OCI-LY3 (cell line): ENCODE measurements around the gene SRCAP.

Source experiments
- EZH2phosphoT487 ChIP-seq: fragments of 200-600 bp; shearing (Covaris generic); IDR thresholded peaks from 2 replicates; pipeline ENCODE4 v1.6.1; 2018; ENCODE audit warnings: antibody characterized with exemption, mixed run types, low read depth
- TF ChIP-seq, protein P1 (sequence below): fragments of 200-600, 300-600 bp; sonication (generic); IDR thresholded peaks from 2 replicates; pipeline ENCODE4 v1.5.1; 2014; ENCODE audit warnings: antibody characterized with exemption, low read length, low read depth

DNA sequence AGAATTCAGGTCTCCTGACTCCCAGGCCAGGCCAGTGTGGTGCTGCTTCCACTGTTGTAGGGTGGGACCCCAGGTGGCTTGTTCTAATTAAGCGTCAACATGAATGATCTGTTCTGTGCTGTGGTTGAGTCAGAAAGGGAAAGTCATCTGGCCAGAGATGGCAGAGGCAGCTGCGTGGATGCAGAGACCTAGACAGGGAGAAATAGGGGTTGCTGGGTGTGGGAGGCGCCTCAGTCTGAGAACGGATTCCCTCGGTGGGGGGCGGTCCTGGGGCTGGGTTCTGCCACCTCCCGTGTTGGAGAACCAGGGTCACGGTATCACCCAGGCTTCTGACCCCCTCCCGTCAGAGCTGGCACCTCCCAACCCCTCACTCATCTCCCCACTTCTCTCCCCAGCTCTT is 35.2 kb upstream of the SRCAP start:
- TF ChIP-seq, protein P1, sequence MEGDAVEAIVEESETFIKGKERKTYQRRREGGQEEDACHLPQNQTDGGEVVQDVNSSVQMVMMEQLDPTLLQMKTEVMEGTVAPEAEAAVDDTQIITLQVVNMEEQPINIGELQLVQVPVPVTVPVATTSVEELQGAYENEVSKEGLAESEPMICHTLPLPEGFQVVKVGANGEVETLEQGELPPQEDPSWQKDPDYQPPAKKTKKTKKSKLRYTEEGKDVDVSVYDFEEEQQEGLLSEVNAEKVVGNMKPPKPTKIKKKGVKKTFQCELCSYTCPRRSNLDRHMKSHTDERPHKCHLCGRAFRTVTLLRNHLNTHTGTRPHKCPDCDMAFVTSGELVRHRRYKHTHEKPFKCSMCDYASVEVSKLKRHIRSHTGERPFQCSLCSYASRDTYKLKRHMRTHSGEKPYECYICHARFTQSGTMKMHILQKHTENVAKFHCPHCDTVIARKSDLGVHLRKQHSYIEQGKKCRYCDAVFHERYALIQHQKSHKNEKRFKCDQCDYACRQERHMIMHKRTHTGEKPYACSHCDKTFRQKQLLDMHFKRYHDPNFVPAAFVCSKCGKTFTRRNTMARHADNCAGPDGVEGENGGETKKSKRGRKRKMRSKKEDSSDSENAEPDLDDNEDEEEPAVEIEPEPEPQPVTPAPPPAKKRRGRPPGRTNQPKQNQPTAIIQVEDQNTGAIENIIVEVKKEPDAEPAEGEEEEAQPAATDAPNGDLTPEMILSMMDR = no peak
- TF ChIP-seq EZH2phosphoT487 = no peak
